Activated CD8-positive, alpha-beta T cell treated with anti-CD3 and anti-CD28 coated beads for 36 hours (primary cell): ENCODE results near the gene FGD5. TPM values are rescaled to one million over a fixed set of nuclear protein-coding genes. Genes with fewer than 3 reads are reported as not detected.

Experiments
- ATAC-seq: fragments of 200-7000 bp; cut with Tn5 transposase; one replicate; pipeline ENCODE4 v1.10.0; 2021; ENCODE audit warnings: mild to moderate bottlenecking, moderate library complexity
- CTCF ChIA-PET: fragments of 350-600 bp; sonication (Branson Sonifier 250); formaldehyde crosslinking; loops from one replicate; lab custom pipeline; 2021; ENCODE audit warnings: antibody characterized with exemption; lab: Charles Lee
- POLR2A ChIA-PET: fragments of 350-600 bp; sonication (Branson Sonifier 250); formaldehyde crosslinking; loops from one replicate; lab custom pipeline; 2021; ENCODE audit warnings: antibody characterized with exemption; lab: Charles Lee
- DNase-seq: peaks from one replicate; pipeline ENCODE4 v3.0.0-alpha.2; 2020
- H3K27ac Mint-ChIP-seq: one replicate; pipeline ENCODE4 v1.8.0; 2021; ENCODE audit warnings: mild to moderate bottlenecking, mixed read lengths
- H3K27me3 Mint-ChIP-seq: one replicate; pipeline ENCODE4 v1.8.0; 2021; ENCODE audit warnings: mixed read lengths
- H3K36me3 Mint-ChIP-seq: one replicate; pipeline ENCODE4 v1.8.0; 2021; ENCODE audit warnings: low read depth, mixed read lengths
- H3K4me1 Mint-ChIP-seq: one replicate; pipeline ENCODE4 v1.8.0; 2021; ENCODE audit warnings: low read depth, mixed read lengths
- H3K4me3 Mint-ChIP-seq: one replicate; pipeline ENCODE4 v1.8.0; 2021; ENCODE audit warnings: mild to moderate bottlenecking, moderate library complexity, mixed read lengths
- H3K9me3 Mint-ChIP-seq: one replicate; pipeline ENCODE4 v1.8.0; 2021; ENCODE audit warnings: mixed read lengths
- intact Hi-C: fragments of 100-400 bp; cut with micrococcal nuclease; formaldehyde crosslinking; loops from one replicate; pipeline ENCODE4 v1.10.0; 2022
- total RNA-seq, 2 experiments: library from RNA; stranded (reverse); gene quantifications; one replicate each; pipeline ENCODE4 v1.2.3, GENCODE V29; 2021
- TF ChIP-seq, protein P1 (sequence below): fragments of 200-600 bp; IDR thresholded peaks from one replicate; pipeline ENCODE4 v1.8.0; 2022; ENCODE audit warnings: antibody characterized with exemption, mild to moderate bottlenecking

Gene FGD5
- total RNA-seq, 2 experiments from 2014 or later: not detected

DNA sequence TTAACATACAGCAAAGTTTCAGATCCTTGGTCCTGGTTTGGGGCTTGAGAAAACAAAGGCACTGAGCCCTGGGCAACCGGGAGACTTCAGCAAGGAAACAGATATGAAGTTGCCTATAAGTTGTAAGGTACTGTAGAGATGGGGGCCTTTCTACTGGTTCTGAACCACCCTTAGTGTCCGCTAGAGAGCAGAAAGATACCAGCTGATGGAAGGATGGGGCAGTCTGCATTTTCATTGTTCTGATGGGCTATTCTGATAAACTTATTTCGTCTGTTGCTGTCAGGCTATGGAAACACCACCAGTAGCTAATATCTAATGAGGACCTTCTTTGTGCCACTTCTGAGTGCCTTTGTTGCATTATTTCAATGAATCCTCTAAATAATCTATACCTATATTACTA, 38.7 kb downstream of the FGD5 start:
- ChIA-PET POLR2A (interaction anchor here (0.7 kb wide), 1 partner anchor 41 kb away, joined by 3 read pairs; no protein-coding TSS in a partner anchor), CTCF (interaction anchor here (1.0 kb wide), 1 partner anchor 67 kb away, joined by 3 read pairs; no protein-coding TSS in a partner anchor)
- peaks cover 6% of the 10 kb centered on the region for H3K27me3 Mint-ChIP-seq

DNA sequence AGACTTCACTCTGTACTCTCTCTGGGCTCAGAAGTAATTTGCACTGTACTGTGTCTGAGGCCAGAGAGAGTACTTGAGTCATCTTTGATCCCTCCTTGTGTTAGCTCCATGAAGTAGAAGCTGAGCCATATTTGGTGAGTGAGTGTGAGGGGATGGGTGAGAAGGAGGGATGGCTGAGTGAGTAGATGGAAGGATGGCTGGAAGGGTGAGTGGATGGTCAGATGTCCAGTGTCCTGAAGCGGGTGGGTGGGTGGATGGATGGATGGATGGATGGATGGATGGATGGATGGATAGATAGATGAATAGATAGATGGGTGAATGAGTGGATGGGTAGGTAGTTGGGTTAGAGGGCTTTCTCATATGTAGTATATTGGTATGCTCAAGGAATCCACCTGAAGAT, 39.3 kb downstream of the FGD5 start:
- Mint-ChIP-seq H3K4me1 (no peaks in the 10 kb centered on the region), H3K36me3 (no peaks in the 10 kb centered on the region), H3K27ac (no peak overlapping the region), H3K4me3 (no peak overlapping the region), H3K27me3 (peaks cover 6% of the 10 kb centered on the region), H3K9me3 (no peaks in the 10 kb centered on the region)
- POLR2A ChIA-PET: no interaction called here
- intact Hi-C loops: no loop called here
- DNase-seq (no peak), ATAC-seq (no peak)
- CTCF ChIA-PET: interaction anchor here (1.0 kb wide), 1 partner anchor 68 kb away, joined by 3 read pairs; no protein-coding TSS in a partner anchor
- TF ChIP-seq, protein P1, sequence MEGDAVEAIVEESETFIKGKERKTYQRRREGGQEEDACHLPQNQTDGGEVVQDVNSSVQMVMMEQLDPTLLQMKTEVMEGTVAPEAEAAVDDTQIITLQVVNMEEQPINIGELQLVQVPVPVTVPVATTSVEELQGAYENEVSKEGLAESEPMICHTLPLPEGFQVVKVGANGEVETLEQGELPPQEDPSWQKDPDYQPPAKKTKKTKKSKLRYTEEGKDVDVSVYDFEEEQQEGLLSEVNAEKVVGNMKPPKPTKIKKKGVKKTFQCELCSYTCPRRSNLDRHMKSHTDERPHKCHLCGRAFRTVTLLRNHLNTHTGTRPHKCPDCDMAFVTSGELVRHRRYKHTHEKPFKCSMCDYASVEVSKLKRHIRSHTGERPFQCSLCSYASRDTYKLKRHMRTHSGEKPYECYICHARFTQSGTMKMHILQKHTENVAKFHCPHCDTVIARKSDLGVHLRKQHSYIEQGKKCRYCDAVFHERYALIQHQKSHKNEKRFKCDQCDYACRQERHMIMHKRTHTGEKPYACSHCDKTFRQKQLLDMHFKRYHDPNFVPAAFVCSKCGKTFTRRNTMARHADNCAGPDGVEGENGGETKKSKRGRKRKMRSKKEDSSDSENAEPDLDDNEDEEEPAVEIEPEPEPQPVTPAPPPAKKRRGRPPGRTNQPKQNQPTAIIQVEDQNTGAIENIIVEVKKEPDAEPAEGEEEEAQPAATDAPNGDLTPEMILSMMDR: no peak

More for the DNA sequence above, 38.7 kb downstream of the FGD5 start:
- Mint-ChIP-seq H3K36me3 (no peaks in the 10 kb centered on the region), H3K4me1 (no peaks in the 10 kb centered on the region), H3K4me3 (no peak overlapping the region), H3K27ac (no peak overlapping the region), H3K9me3 (no peaks in the 10 kb centered on the region)
- ATAC-seq (no peak), DNase-seq (no peak)
- intact Hi-C loops: no loop called here
- TF ChIP-seq, protein P1: no peak

DNA sequence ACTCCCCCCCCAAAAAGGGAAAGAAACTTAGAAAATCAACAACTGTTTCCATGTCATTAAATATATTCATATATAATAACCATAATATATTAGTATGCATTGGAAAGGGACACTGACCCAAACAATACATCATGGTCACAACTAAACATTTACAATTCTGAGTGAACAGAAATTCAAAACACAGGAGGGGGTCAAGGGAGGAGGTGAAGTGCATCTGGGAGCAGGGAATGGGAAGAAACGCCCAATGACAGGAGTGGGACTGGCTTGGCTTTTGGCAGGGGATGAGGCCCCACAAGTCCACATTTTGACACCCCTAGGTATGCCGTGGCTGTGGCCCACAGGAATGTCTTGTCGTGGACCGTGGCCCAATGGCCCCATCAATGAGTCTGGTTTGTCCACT, 41.1 kb downstream of the FGD5 start:
- no peak overlapping the region for H3K4me3 Mint-ChIP-seq

GRCh38 chr3:14861031-14861430, 42.3 kb downstream of the FGD5 start:
- H3K27ac Mint-ChIP-seq: no peak overlapping the region
- H3K4me1 Mint-ChIP-seq: no peaks in the 10 kb centered on the region
- TF ChIP-seq, protein P1: no peak
- H3K27me3 Mint-ChIP-seq: peaks cover 4% of the 10 kb centered on the region
- no peak for ATAC-seq
- no peak overlapping the region for H3K4me3 Mint-ChIP-seq
- intact Hi-C loops: no loop called here
- no peaks in the 10 kb centered on the region for H3K36me3 Mint-ChIP-seq
- CTCF ChIA-PET: no interaction called here
- no peak for DNase-seq
- POLR2A ChIA-PET: no interaction called here
- no peaks in the 10 kb centered on the region for H3K9me3 Mint-ChIP-seq

More for the DNA sequence above, 41.1 kb downstream of the FGD5 start:
- no peak overlapping the region for H3K27ac Mint-ChIP-seq
- DNase-seq (no peak), ATAC-seq (no peak)
- peaks cover 6% of the 10 kb centered on the region for H3K27me3 Mint-ChIP-seq
- H3K4me1 Mint-ChIP-seq: no peaks in the 10 kb centered on the region
- POLR2A ChIA-PET: interaction anchor here (0.6 kb wide), 1 partner anchor 469 kb away, joined by 3 read pairs; no protein-coding TSS in a partner anchor
- intact Hi-C loops: no loop called here
- H3K36me3 Mint-ChIP-seq: no peaks in the 10 kb centered on the region
- no peaks in the 10 kb centered on the region for H3K9me3 Mint-ChIP-seq
- TF ChIP-seq, protein P1: no peak
- CTCF ChIA-PET: no interaction called here

DNA sequence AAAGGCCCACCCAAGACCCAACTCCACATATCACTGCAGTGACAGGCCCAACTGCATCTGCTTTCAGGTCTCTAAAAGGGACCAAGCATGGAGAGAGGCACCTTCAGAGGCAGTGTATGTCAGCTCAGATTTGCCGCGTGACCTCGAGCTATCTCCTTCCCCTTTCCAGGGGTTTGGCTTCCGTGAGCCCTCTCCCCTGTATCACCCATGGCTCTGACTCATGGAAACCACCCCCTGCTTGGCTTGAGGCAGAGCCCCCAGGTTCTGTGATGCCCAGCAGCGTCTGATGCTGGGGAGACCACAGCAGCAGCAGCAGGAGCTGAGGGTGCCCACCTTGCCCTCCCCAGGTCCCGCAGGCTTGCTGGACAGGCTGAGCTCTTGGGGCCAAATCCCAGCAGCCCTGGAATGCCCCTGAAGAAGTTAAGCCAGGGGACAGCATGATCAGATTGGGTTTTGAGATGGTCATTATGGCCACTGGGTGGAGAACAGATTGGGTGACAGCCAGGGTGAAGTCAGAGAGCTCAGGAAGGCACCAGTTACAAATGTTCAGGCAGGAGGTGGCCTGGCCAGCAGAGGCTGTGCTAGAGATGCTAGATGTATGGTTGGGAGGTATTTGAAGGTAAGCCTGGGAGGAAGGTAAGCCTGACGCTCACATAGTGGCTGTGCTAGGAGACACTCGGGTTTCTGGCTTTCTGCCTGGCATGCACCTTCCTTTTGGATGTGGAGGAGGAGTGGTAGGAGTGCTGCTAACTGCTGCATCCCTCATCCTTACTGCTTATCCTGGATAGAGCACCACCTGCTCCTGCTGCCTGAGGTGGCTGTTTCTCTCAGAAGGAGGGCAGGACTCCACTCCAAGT, 42.9 kb downstream of the FGD5 start:
- H3K9me3 Mint-ChIP-seq: no peaks in the 10 kb centered on the region
- H3K4me1 Mint-ChIP-seq: no peaks in the 10 kb centered on the region
- intact Hi-C loops: no loop called here
- no peak for DNase-seq
- H3K27ac Mint-ChIP-seq: no peak overlapping the region
- no peak overlapping the region for H3K4me3 Mint-ChIP-seq
- ATAC-seq: no peak
- CTCF ChIA-PET: no interaction called here
- TF ChIP-seq, protein P1: no peak
- POLR2A ChIA-PET: no interaction called here
- peaks cover 4% of the 10 kb centered on the region for H3K27me3 Mint-ChIP-seq
- H3K36me3 Mint-ChIP-seq: no peaks in the 10 kb centered on the region
